OCI-LY3 (cell line): ENCODE data around the gene LSS.

ENCODE experiments used
- EZH2phosphoT487 ChIP-seq: fragments of 200-600 bp; shearing (Covaris generic); IDR thresholded peaks from 2 replicates; pipeline ENCODE4 v1.6.1; 2018; ENCODE audit warnings: antibody characterized with exemption, mixed run types, low read depth
- TF ChIP-seq, protein P1 (sequence below): fragments of 200-600, 300-600 bp; sonication (generic); IDR thresholded peaks from 2 replicates; pipeline ENCODE4 v1.5.1; 2014; ENCODE audit warnings: antibody characterized with exemption, low read length, low read depth

DNA sequence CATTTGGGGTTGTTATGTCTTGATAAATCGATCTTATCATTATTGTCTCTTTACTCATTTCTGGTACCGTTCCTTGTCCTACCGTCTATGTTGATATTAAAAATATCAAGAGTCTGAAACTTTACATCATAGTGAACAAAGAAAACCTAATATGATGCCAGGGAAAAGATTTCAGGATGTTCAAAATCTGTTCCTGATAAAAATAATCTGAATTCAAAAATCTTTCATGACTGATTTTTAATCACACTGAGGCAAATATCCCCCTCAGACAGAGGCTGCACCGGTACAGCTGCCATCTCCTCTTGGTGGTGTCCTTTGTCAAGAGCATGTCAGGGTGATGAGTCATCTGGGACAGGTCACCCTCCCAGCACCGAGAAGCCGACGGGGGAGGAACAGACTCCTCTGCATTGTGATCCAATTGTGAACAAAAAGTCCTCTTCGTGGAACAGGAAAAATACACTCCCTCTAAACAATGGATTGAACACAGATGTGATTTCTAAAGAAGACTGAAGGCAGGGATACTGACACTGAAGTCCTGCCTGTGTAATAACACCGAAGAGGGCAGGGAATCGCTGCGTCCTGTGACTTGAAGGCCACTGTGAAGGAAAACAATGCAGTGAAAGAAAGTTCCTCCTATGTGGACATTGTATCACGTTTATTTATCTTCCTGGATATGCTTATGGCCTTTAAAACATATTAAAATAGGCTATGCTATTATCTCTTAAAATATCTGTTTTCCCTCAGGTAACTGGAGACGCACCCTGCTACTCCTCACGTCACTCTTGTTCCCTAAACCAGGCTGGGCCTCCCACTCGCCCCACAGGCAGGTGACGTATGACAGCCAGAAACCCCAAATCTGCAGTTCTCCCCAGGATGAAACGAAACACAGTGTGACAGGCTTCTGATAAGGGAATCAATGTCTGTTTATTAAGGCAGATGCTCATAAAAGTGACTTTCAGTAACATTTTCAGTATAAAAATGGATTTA lies 40.1 kb downstream of the LSS start:
- TF ChIP-seq, protein P1, sequence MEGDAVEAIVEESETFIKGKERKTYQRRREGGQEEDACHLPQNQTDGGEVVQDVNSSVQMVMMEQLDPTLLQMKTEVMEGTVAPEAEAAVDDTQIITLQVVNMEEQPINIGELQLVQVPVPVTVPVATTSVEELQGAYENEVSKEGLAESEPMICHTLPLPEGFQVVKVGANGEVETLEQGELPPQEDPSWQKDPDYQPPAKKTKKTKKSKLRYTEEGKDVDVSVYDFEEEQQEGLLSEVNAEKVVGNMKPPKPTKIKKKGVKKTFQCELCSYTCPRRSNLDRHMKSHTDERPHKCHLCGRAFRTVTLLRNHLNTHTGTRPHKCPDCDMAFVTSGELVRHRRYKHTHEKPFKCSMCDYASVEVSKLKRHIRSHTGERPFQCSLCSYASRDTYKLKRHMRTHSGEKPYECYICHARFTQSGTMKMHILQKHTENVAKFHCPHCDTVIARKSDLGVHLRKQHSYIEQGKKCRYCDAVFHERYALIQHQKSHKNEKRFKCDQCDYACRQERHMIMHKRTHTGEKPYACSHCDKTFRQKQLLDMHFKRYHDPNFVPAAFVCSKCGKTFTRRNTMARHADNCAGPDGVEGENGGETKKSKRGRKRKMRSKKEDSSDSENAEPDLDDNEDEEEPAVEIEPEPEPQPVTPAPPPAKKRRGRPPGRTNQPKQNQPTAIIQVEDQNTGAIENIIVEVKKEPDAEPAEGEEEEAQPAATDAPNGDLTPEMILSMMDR = no peak
- no peak for TF ChIP-seq EZH2phosphoT487
